K562 (cell line): ENCODE results near the gene NSUN3. TPM values are rescaled to one million over a fixed set of nuclear protein-coding genes. Genes with fewer than 3 reads are reported as not detected.

ENCODE experiments used
- ATAC-seq: fragments of 200-7000 bp; cut with Tn5 transposase; 3 replicates; pipeline ENCODE4 v1.9.1; 2020; ENCODE audit warnings: moderate library complexity
- BruUV-seq: library from RNA; stranded (reverse); fragments of 400-500 nt; replicated peaks from 2 replicates; lab custom pipeline; 2021; lab: Mats Ljungman, UMichigan
- CTCF ChIA-PET: fragments of 300-600 bp; formaldehyde crosslinking; extraction: SDS; loops from one replicate; lab custom pipeline; 2021; ENCODE audit warnings: low intra/inter-chr PET ratio; lab: Yijun Ruan, JAX
- POLR2A ChIA-PET: fragments of 300-600, 350-650 bp; sonication (Branson Sonifier 250); formaldehyde crosslinking; extraction: SDS; loops from one replicate; lab custom pipeline; 2021; ENCODE audit warnings: antibody characterized with exemption, inconsistent platforms; lab: Yijun Ruan, JAX
- DNase-seq, 4 experiments: peaks; one replicate each; pipeline versions ENCODE4 v3.0.0 to v3.0.0-alpha.2; 2011 to 2018; ENCODE audit warnings: low spot score in 3 of 4, mixed read lengths in 3 of 4; ENCODE audit errors: extremely low read depth in 1 of 4
- FAIRE-seq: peaks from 2 replicates; lab custom pipeline; 2011; peaks lifted over from hg19 to GRCh38; lab: Jason Lieb, UNC
- H2AFZ ChIP-seq: 2 replicates; pipeline ENCODE4 v1.6.0; 2011; ENCODE audit warnings: low read depth, low read length, control low read depth, inconsistent platforms
- H3K27ac ChIP-seq: fragments of 200-600 bp; 3 replicates; pipeline ENCODE4 v1.8.0; 2011; ENCODE audit warnings: low read depth, mild to moderate bottlenecking, control low read depth, inconsistent platforms, low read length, moderate library complexity, mixed read lengths; ENCODE audit errors: extremely low read depth
- H3K27me3 ChIP-seq, 2 experiments: fragments of 300-600 bp in 1 of 2; 2 replicates in 1 of 2; 3 replicates in 1 of 2; pipeline versions ENCODE4 v1.6.0 to v1.8.0; 2011; ENCODE audit warnings: inconsistent platforms in 2 of 2, low read length in 2 of 2, mild to moderate bottlenecking in 1 of 2, mixed read lengths in 1 of 2, moderate library complexity in 1 of 2; ENCODE audit not compliant: control insufficient read depth in 2 of 2, insufficient read depth in 2 of 2
- H3K36me3 ChIP-seq: fragments of 300-600 bp; 3 replicates; pipeline ENCODE4 v1.8.0; 2011; ENCODE audit warnings: mild to moderate bottlenecking, low read length, inconsistent platforms; ENCODE audit not compliant: control insufficient read depth, insufficient read depth
- H3K4me1 ChIP-seq, 2 experiments: fragments of 200-600 bp in 1 of 2; replicated peaks in 1 of 2; 2 replicates in 1 of 2; 3 replicates in 1 of 2; pipeline versions ENCODE4 v1.5.1 to v1.8.0; 2011; ENCODE audit warnings: inconsistent platforms in 2 of 2, low read length in 2 of 2, mild to moderate bottlenecking in 1 of 2, mixed read lengths in 1 of 2, moderate library complexity in 1 of 2; ENCODE audit not compliant: control insufficient read depth in 2 of 2, insufficient read depth in 2 of 2
- H3K4me2 ChIP-seq: 2 replicates; pipeline ENCODE4 v1.6.1; 2011; ENCODE audit warnings: low read length, control low read depth, inconsistent platforms, mixed read lengths; ENCODE audit not compliant: insufficient read depth
- H3K4me3 ChIP-seq: fragments of 200-600 bp; sonication (generic), shearing (Covaris generic); 2 replicates; pipeline ENCODE4 v1.5.1; 2016; ENCODE audit warnings: control low read depth, inconsistent platforms
- H3K79me2 ChIP-seq: fragments of 200-600 bp; 3 replicates; pipeline ENCODE4 v1.8.0; 2011; ENCODE audit warnings: low read length, inconsistent platforms; ENCODE audit not compliant: control insufficient read depth, insufficient read depth
- H3K9ac ChIP-seq, 2 experiments: 2 replicates each; pipeline versions ENCODE4 v1.6.0 to v1.6.1; 2011; ENCODE audit warnings: low read depth in 2 of 2, low read length in 2 of 2, control low read depth in 1 of 2, inconsistent platforms in 1 of 2, mild to moderate bottlenecking in 1 of 2, mixed read lengths in 1 of 2; ENCODE audit not compliant: insufficient read depth in 1 of 2
- H3K9me1 ChIP-seq: one replicate; pipeline ENCODE4 v1.6.0; 2011; ENCODE audit warnings: inconsistent platforms, mild to moderate bottlenecking, low read length, moderate library complexity; ENCODE audit not compliant: control insufficient read depth, insufficient read depth
- H3K9me3 ChIP-seq: replicated peaks from 2 replicates; pipeline ENCODE4 v1.5.1; 2011; ENCODE audit warnings: low read depth, low read length, inconsistent platforms; ENCODE audit not compliant: control insufficient read depth, insufficient read depth
- H4K20me1 ChIP-seq: replicated peaks from 2 replicates; pipeline ENCODE4 v1.6.1; 2011; ENCODE audit warnings: low read length, inconsistent platforms, mixed read lengths; ENCODE audit not compliant: control insufficient read depth, insufficient read depth
- NFXL1 ChIP-seq: fragments of 450-650 bp; formaldehyde crosslinking; IDR thresholded peaks from 2 replicates; pipeline ENCODE4 v1.4.0; 2021; ENCODE audit warnings: mild to moderate bottlenecking
- SMAD3 ChIP-seq: fragments of 450-650 bp; formaldehyde crosslinking; conservative IDR thresholded peaks from 2 replicates; pipeline ENCODE4 v1.4.0; 2020; ENCODE audit warnings: mild to moderate bottlenecking
- ZFP30 ChIP-seq: fragments of 250-450 bp; sonication (Bioruptor Pico); IDR thresholded peaks from 2 replicates; pipeline ENCODE4 v1.8.0; 2022; ENCODE audit warnings: moderate library complexity, mild to moderate bottlenecking, inconsistent platforms, borderline replicate concordance
- WGBS: fragments of 100-300 bp; shearing (Covaris generic); methylation state at CpG from one replicate; pipeline ENCODE4 v1.1.6; 2016; ENCODE audit warnings: low coverage, mixed read lengths; ENCODE audit not compliant: insufficient coverage; ENCODE audit errors: missing lambda C conversion rate; 5-methylcytosine and 5-hydroxymethylcytosine counted together
- in situ Hi-C: fragments of 300-500 bp; cut with MboI; formaldehyde crosslinking; loops from 4 replicates; pipeline ENCODE4 v1.15.0; 2018; ENCODE audit warnings: inconsistent platforms, mixed read lengths
- intact Hi-C: fragments of 100-400 bp; cut with micrococcal nuclease; formaldehyde crosslinking; loops from 2 replicates; pipeline ENCODE4 v1.14.2; 2022
- polyA plus RNA-seq, 8 experiments: library from polyadenylated mRNA; depleted of rRNA in 4 of 8; stranded (reverse) in 5 of 8; unstranded in 3 of 8; fragments of >200 nt; fragmentation: Nextera tagmentation in 2 of 8; fragmentation: Illumina TruSeq in 1 of 8; extraction: Ambion mirVana in 2 of 8; extraction: Trizol in 1 of 8; gene quantifications; 2 replicates each; pipeline versions ENCODE4 v1.2.1 to v1.2.3, GENCODE V29; 2011 to 2014; ENCODE audit warnings: inconsistent platforms in 1 of 8, missing spikeins in 1 of 8
- total RNA-seq, 7 experiments: library from RNA; depleted of rRNA in 6 of 7; stranded (reverse); fragments of >200 nt in 6 of 7; fragmentation: Illumina TruSeq in 2 of 7; extraction: Trizol in 2 of 7; gene quantifications; 2 replicates each; pipeline versions ENCODE4 v1.2.1 to v1.2.3, GENCODE V29; 2011 to 2021; ENCODE audit warnings: low replicate concordance in 1 of 7
- TF ChIP-seq, protein P1 (sequence below): fragments of 250-450 bp; sonication (Bioruptor Pico); IDR thresholded peaks from 2 replicates; pipeline ENCODE4 v1.5.0; 2022; ENCODE audit warnings: mild to moderate bottlenecking
- TF ChIP-seq, protein P2 (sequence below), 2 experiments: fragments of 450-650 bp; conservative IDR thresholded peaks; 2 replicates each; pipeline ENCODE4 v1.6.1; 2017; ENCODE audit warnings: mild to moderate bottlenecking in 2 of 2, moderate library complexity in 2 of 2
- TF ChIP-seq, protein P3 (sequence below): fragments of 250-450 bp; sonication (Bioruptor Pico); IDR thresholded peaks from 2 replicates; pipeline ENCODE4 v1.5.0; 2021

The NSUN3 gene
- total and polyA plus RNA-seq, 9 of the 15 experiments (the other 6 are each of a cell fraction or from before 2014, with no cell fraction given) = 4.4 to 12.3 (median 7.6) TPM

DNA sequence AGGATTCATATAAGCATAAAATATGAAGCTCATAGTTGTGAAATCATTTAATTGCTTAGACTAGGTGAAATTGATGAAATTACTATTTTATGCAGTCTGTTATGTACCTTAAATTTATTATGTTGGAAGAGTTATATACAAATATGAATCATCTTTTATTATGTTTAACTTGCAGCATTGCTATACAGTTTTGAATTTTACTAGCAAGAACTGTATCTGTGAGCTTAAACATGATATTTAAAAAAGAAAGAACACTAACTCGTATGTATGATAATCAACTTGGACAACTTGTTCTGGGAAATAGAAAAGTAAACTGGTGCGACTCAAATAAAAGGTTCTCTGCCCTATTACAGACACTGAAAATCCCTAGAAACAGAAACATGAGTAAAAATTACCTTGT, 36.2 kb upstream of the NSUN3 start (continued):
- TF ChIP-seq, protein P1, sequence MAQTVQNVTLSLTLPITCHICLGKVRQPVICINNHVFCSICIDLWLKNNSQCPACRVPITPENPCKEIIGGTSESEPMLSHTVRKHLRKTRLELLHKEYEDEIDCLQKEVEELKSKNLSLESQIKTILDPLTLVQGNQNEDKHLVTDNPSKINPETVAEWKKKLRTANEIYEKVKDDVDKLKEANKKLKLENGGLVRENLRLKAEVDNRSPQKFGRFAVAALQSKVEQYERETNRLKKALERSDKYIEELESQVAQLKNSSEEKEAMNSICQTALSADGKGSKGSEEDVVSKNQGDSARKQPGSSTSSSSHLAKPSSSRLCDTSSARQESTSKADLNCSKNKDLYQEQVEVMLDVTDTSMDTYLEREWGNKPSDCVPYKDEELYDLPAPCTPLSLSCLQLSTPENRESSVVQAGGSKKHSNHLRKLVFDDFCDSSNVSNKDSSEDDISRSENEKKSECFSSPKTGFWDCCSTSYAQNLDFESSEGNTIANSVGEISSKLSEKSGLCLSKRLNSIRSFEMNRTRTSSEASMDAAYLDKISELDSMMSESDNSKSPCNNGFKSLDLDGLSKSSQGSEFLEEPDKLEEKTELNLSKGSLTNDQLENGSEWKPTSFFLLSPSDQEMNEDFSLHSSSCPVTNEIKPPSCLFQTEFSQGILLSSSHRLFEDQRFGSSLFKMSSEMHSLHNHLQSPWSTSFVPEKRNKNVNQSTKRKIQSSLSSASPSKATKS (CRISPR knock-in tag) = no peak
- TF ChIP-seq, protein P2, sequence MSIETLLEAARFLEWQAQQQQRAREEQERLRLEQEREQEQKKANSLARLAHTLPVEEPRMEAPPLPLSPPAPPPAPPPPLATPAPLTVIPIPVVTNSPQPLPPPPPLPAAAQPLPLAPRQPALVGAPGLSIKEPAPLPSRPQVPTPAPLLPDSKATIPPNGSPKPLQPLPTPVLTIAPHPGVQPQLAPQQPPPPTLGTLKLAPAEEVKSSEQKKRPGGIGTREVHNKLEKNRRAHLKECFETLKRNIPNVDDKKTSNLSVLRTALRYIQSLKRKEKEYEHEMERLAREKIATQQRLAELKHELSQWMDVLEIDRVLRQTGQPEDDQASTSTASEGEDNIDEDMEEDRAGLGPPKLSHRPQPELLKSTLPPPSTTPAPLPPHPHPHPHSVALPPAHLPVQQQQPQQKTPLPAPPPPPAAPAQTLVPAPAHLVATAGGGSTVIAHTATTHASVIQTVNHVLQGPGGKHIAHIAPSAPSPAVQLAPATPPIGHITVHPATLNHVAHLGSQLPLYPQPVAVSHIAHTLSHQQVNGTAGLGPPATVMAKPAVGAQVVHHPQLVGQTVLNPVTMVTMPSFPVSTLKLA (conservative IDR thresholded peaks at IDR 0.05) = no peak
- TF ChIP-seq, protein P3, sequence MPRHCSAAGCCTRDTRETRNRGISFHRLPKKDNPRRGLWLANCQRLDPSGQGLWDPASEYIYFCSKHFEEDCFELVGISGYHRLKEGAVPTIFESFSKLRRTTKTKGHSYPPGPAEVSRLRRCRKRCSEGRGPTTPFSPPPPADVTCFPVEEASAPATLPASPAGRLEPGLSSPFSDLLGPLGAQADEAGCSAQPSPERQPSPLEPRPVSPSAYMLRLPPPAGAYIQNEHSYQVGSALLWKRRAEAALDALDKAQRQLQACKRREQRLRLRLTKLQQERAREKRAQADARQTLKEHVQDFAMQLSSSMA (CRISPR knock-in tag) = no peak

DNA sequence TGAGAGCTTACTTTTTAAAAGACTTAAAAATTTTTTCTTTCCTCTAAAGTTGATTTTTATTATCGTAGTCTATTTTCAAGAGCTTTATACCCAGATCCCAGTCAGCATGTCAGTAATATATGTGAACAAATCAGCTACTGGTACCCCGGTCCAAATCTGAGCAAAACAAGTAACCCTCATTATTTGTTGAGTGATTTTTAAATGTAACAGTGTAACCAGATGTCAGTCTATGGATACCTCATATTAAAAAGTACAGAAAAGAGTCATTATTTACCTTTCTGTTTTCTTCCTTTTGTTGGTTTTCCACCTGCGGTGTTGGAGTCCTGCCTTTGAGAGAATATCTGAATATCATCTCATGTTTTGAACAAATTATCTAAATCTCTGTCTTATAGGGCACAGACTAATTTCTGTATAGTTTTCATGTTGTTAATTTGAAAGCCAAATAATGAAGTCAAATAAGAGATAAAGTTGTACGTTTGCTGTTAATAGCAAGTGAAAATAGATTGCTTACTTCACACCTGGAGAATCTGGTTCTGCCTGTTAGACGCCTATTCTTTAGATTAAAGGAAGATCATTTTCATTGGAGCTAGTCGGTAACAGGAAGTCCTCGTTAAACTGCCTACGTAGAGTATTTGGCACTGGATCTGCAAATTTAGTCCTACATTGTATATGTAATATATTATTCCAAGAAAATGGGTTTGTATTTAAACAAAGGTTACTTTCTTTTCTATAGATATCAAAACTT, 34.6 kb upstream of the NSUN3 start, which contains the start of gene STX19:
Gene STX19 (minus strand): TSS at position 505 of the 745 bp plus-strand sequence. CDS start 13,328 bp downstream, outside the sequence.
- no peak for TF ChIP-seq SMAD3 (CRISPR knock-in tag)
- TF ChIP-seq NFXL1 (CRISPR knock-in tag) = no peak
- TF ChIP-seq ZFP30 (CRISPR knock-in tag) = no peak
- Histone ChIP-seq H3K9me1 (no peaks in the 10 kb centered on the region), H3K4me1 (no peaks in the 10 kb centered on the region), H3K4me2 (no peak within 1 kb of the TSS), H3K9ac (no peak within 1 kb of the TSS), H3K27ac (no peak within 1 kb of the TSS), H4K20me1 (no peaks in the 10 kb centered on the region), H3K27me3 (no peaks in the 10 kb centered on the region), H2AFZ (no peak within 1 kb of the TSS), H3K9me3 (no peaks in the 10 kb centered on the region), H3K4me3 (no peak within 1 kb of the TSS), H3K79me2 (no peaks in the 10 kb centered on the region), H3K36me3 (no peaks in the 10 kb centered on the region; the same call in 2 of the 3 replicates)
- DNase-seq = no peak
- intact Hi-C loops = no loop called here
- BruUV-seq = no TSS peak
- in situ Hi-C loops = no loop called here
- WGBS = 90% methylated on average over 8 of the region's 8 CpGs
- POLR2A ChIA-PET = interaction anchor here (0.6 to 1.6 kb wide), 2 partner anchors 34 to 39 kb away, joined by 3 to 4 read pairs; partner anchors contain the start of genes DHFR2 and NSUN3
- ATAC-seq = no peak
- FAIRE-seq = no peak
- CTCF ChIA-PET = no interaction called here
